GM19099 (cell line): ENCODE measurements around the gene CNNM2.

Experiments
- POLR2A ChIP-seq: IDR thresholded peaks from 3 replicates; pipeline ENCODE4 v1.6.1; 2011; ENCODE audit warnings: low read depth; ENCODE audit not compliant: insufficient read length; ENCODE audit errors: extremely low read depth

The CNNM2 gene

GRCh38 chr10:103069453-103070331 is 151.6 kb downstream of the CNNM2 start:
- TF ChIP-seq POLR2A, result no peak

- no peak for TF ChIP-seq POLR2A
Observed at GRCh38 chr10:103072276-103072675, 154.2 kb downstream of the CNNM2 start.

GRCh38 chr10:103072891-103073290 is 154.8 kb downstream of the CNNM2 start:
- TF ChIP-seq POLR2A, result no peak

GRCh38 chr10:103077020-103077419 is 158.9 kb downstream of the CNNM2 start:
- TF ChIP-seq POLR2A, result no peak

- TF ChIP-seq POLR2A, result no peak
Observed at GRCh38 chr10:103077491-103078308, 159.6 kb downstream of the CNNM2 start.

GRCh38 chr10:103078309-103078615 is 160.2 kb downstream of the CNNM2 start:
- TF ChIP-seq POLR2A, result no peak

GRCh38 chr10:103078676-103079075 is 160.6 kb downstream of the CNNM2 start:
- TF ChIP-seq POLR2A, result no peak

GRCh38 chr10:103079100-103079499 is 161.0 kb downstream of the CNNM2 start:
- no peak for TF ChIP-seq POLR2A

GRCh38 chr10:103079946-103080345 is 161.9 kb downstream of the CNNM2 start:
- no peak for TF ChIP-seq POLR2A

- TF ChIP-seq POLR2A, result no peak
Observed at GRCh38 chr10:103080891-103081581, 162.9 kb downstream of the CNNM2 start.

- no peak for TF ChIP-seq POLR2A
Observed at GRCh38 chr10:103082683-103083082, 164.6 kb downstream of the CNNM2 start.

GRCh38 chr10:103083266-103083976 is 165.3 kb downstream of the CNNM2 start:
- no peak for TF ChIP-seq POLR2A

- TF ChIP-seq POLR2A, result no peak
Observed at GRCh38 chr10:103083977-103084320, 165.9 kb downstream of the CNNM2 start.

- TF ChIP-seq POLR2A, result no peak
Observed at GRCh38 chr10:103086261-103086660, 168.2 kb downstream of the CNNM2 start.

GRCh38 chr10:103086799-103087198 is 168.7 kb downstream of the CNNM2 start:
- TF ChIP-seq POLR2A, result no peak

GRCh38 chr10:103089493-103089892 is 171.4 kb downstream of the CNNM2 start:
- TF ChIP-seq POLR2A, result no peak

GRCh38 chr10:103090911-103091310 is 172.8 kb downstream of the CNNM2 start:
- TF ChIP-seq POLR2A, result no peak
